Activated CD4-positive, alpha-beta T cell treated with anti-CD3 and anti-CD28 coated beads, Interleukin-2, amount 10 ng/mL, durations not matched to agents 24 days and 14 days (primary cell): Measurements from ENCODE around the gene CHRNB2. TPM values are rescaled to one million over a fixed set of nuclear protein-coding genes. Genes with fewer than 3 reads are reported as not detected.
A peak's percentile ranks its signal among the peaks of the same experiment; 100 is the strongest.

ENCODE experiments used
- DNase-seq: peaks from one replicate; pipeline ENCODE4 v3.0.0; 2022
- H3K27ac Mint-ChIP-seq: one replicate; pipeline ENCODE4 v1.8.0; 2022; ENCODE audit warnings: mild to moderate bottlenecking, mixed read lengths
- H3K27me3 Mint-ChIP-seq: one replicate; pipeline ENCODE4 v1.8.0; 2022; ENCODE audit warnings: mixed read lengths
- H3K36me3 Mint-ChIP-seq: one replicate; pipeline ENCODE4 v1.8.0; 2022; ENCODE audit warnings: low read depth, mild to moderate bottlenecking, mixed read lengths
- H3K4me1 Mint-ChIP-seq: one replicate; pipeline ENCODE4 v1.8.0; 2021; ENCODE audit warnings: mixed read lengths
- H3K4me3 Mint-ChIP-seq: one replicate; pipeline ENCODE4 v1.8.0; 2022; ENCODE audit warnings: mild to moderate bottlenecking, moderate library complexity, mixed read lengths
- H3K9me3 Mint-ChIP-seq: one replicate; pipeline ENCODE4 v1.8.0; 2021; ENCODE audit warnings: mixed read lengths
- intact Hi-C: fragments of 100-400 bp; cut with micrococcal nuclease; formaldehyde crosslinking; loops from one replicate; pipeline ENCODE4 v1.15.1; 2023
- total RNA-seq: library from RNA; stranded (reverse); gene quantifications from 2 replicates; pipeline ENCODE4 v1.2.3, GENCODE V29; 2022

The CHRNB2 gene
- total RNA-seq, 1 donor from 2014 or later, result 0.14 TPM

- intact Hi-C loops, result no loop called here
- no peaks in the 10 kb centered on the region for H3K27me3 Mint-ChIP-seq
These were observed 10.5 kb downstream of the CHRNB2 start for GRCh38 chr1:154578058-154578418.

DNA sequence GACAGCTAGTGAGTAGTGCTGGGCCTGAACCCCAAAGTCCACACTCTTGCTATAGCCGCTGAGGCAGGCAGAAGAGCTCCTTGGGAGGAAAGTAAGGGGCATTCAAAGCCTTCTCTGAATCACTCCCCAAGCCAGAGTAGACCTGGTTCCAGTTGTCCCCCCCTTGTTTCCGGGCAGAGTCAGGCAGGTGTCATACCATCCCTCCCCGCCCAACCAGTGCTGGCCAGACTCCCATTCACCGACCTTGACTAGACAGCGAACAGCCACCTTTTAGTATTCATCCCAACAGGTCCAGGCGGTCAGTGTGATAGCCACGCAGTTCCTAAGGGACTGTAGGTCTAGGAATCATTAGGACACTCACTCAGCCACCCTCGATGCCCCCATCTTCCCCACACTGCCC, 11.8 kb downstream of the CHRNB2 start:
- intact Hi-C loops, result no loop called here
- Mint-ChIP-seq H3K4me1 (peaks cover 4% of the 10 kb centered on the region), H3K27ac (peak overlapping the region; percentile 49), H3K4me3 (no peak overlapping the region), H3K36me3 (peaks cover 46% of the 10 kb centered on the region), H3K27me3 (no peaks in the 10 kb centered on the region), H3K9me3 (no peaks in the 10 kb centered on the region)
- no peak for DNase-seq

More at GRCh38 chr1:154578058-154578418, 10.5 kb downstream of the CHRNB2 start:
- no peaks in the 10 kb centered on the region for H3K4me1 Mint-ChIP-seq
- DNase-seq, result no peak
- H3K36me3 Mint-ChIP-seq, result peaks cover 35% of the 10 kb centered on the region
- H3K4me3 Mint-ChIP-seq, result no peak overlapping the region
- H3K27ac Mint-ChIP-seq, result no peak overlapping the region
- H3K9me3 Mint-ChIP-seq, result no peaks in the 10 kb centered on the region

- H3K36me3 Mint-ChIP-seq, result peaks cover 67% of the 10 kb centered on the region
- peaks cover 4% of the 10 kb centered on the region for H3K4me1 Mint-ChIP-seq
- H3K27me3 Mint-ChIP-seq, result no peaks in the 10 kb centered on the region
- H3K27ac Mint-ChIP-seq, result no peak overlapping the region
- intact Hi-C loops, result no loop called here
- no peak for DNase-seq
- H3K9me3 Mint-ChIP-seq, result no peaks in the 10 kb centered on the region
- no peak overlapping the region for H3K4me3 Mint-ChIP-seq
These were observed 14.2 kb downstream of the CHRNB2 start for GRCh38 chr1:154581766-154582165.

DNA sequence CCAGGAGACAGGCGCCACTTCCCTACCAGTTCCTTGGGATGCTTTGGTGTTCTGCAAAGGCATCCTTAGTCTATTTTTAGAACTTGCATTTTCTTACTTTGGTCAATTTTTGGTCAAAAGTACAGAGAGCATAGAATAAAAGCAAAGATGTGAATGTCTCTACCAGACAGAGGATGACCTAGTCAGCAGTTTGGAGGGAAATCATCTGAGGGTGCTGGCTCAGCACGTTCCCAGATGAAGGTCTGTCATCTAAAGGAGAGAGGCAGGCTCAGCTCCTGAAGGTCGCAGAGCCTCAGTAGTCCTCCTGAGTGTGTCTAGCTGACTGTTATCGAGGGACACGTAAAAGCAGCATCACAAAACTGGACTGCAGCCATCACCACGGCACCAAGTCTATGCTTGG, 15.3 kb downstream of the CHRNB2 start:
- DNase-seq, result no peak
- Mint-ChIP-seq H3K4me1 (peaks cover 5% of the 10 kb centered on the region), H3K27me3 (no peaks in the 10 kb centered on the region), H3K36me3 (peaks cover 78% of the 10 kb centered on the region), H3K27ac (no peak overlapping the region), H3K4me3 (no peak overlapping the region), H3K9me3 (no peaks in the 10 kb centered on the region)
- intact Hi-C loops, result no loop called here

GRCh38 chr1:154583773-154584172, 16.2 kb downstream of the CHRNB2 start:
- Mint-ChIP-seq H3K4me3 (no peak overlapping the region), H3K36me3 (peaks cover 81% of the 10 kb centered on the region), H3K27me3 (no peaks in the 10 kb centered on the region), H3K4me1 (peaks cover 5% of the 10 kb centered on the region), H3K27ac (no peak overlapping the region), H3K9me3 (no peaks in the 10 kb centered on the region)
- intact Hi-C loops, result no loop called here
- DNase-seq, result no peak

GRCh38 chr1:154584267-154584994, 16.9 kb downstream of the CHRNB2 start:
- no peak overlapping the region for H3K27ac Mint-ChIP-seq

GRCh38 chr1:154586231-154586630, 18.7 kb downstream of the CHRNB2 start:
- Mint-ChIP-seq H3K4me3 (no peak overlapping the region), H3K36me3 (peaks cover 86% of the 10 kb centered on the region), H3K27me3 (no peaks in the 10 kb centered on the region), H3K4me1 (peaks cover 13% of the 10 kb centered on the region), H3K27ac (peak overlapping the region; percentile 31), H3K9me3 (no peaks in the 10 kb centered on the region)
- intact Hi-C loops, result no loop called here
- no peak for DNase-seq

More at GRCh38 chr1:154584267-154584994, 16.9 kb downstream of the CHRNB2 start:
- H3K27me3 Mint-ChIP-seq, result no peaks in the 10 kb centered on the region
- no peak overlapping the region for H3K4me3 Mint-ChIP-seq
- intact Hi-C loops, result no loop called here
- DNase-seq, result no peak
- H3K36me3 Mint-ChIP-seq, result peaks cover 81% of the 10 kb centered on the region
- no peaks in the 10 kb centered on the region for H3K9me3 Mint-ChIP-seq
- H3K4me1 Mint-ChIP-seq, result peaks cover 5% of the 10 kb centered on the region

GRCh38 chr1:154586641-154587040, 19.1 kb downstream of the CHRNB2 start:
- no peak for DNase-seq
- H3K27me3 Mint-ChIP-seq, result no peaks in the 10 kb centered on the region
- intact Hi-C loops, result no loop called here
- H3K4me3 Mint-ChIP-seq, result no peak overlapping the region
- peaks cover 87% of the 10 kb centered on the region for H3K36me3 Mint-ChIP-seq
- peaks cover 13% of the 10 kb centered on the region for H3K4me1 Mint-ChIP-seq
- H3K27ac Mint-ChIP-seq, result peak overlapping the region; percentile 31
- H3K9me3 Mint-ChIP-seq, result no peaks in the 10 kb centered on the region

- Mint-ChIP-seq H3K9me3 (no peaks in the 10 kb centered on the region), H3K4me1 (peaks cover 20% of the 10 kb centered on the region), H3K36me3 (peaks cover 89% of the 10 kb centered on the region), H3K27me3 (no peaks in the 10 kb centered on the region), H3K27ac (peak overlapping the region; percentile 75), H3K4me3 (no peak overlapping the region)
- intact Hi-C loops, result no loop called here
- DNase-seq, result no peak
These were observed 22.2 kb downstream of the CHRNB2 start for GRCh38 chr1:154589780-154590179.

DNA sequence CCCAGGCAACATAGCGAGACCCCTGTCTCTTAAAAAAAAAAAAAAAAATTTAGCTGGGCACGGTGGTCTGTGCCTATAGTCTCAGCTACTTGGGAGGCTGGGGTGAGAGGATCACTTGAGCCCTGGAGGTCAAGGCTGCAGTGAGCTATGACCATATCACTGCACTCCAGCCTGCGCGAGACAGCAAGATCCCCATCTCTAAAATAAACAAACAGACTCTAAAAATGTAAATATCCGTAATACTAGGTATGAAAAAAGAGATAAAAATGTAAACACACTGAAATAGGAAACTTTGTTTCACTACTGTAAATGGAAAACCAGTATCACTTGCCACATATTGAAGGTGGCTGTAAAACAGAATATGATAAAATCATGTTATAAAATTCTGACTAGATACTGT, 23.2 kb downstream of the CHRNB2 start:
- Mint-ChIP-seq H3K36me3 (peaks cover 85% of the 10 kb centered on the region), H3K9me3 (no peaks in the 10 kb centered on the region), H3K27ac (no peak overlapping the region), H3K4me1 (peaks cover 20% of the 10 kb centered on the region), H3K4me3 (no peak overlapping the region), H3K27me3 (no peaks in the 10 kb centered on the region)
- no peak for DNase-seq
- intact Hi-C loops, result no loop called here

DNA sequence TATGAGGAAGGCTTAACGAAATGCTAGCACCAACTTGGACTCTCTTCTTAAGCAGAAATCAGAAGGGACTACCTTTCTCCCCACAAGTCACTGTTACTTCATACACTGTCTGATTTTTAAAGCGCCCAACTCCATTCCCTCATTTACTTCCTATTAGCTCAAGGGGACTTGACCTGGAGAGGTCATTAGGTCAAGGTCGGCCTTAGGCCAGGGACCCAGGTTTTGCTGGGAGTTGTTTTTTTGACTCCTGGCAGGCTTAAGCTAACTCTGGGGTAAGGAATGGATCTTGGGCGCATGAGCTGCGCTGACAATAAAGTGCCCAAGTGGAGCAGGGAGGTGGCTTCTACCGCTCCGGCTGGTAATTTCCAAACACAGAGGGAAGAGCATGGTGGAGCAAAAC, 23.6 kb downstream of the CHRNB2 start:
- peaks cover 84% of the 10 kb centered on the region for H3K36me3 Mint-ChIP-seq
- H3K27ac Mint-ChIP-seq, result no peak overlapping the region
- peaks cover 20% of the 10 kb centered on the region for H3K4me1 Mint-ChIP-seq
- no peak overlapping the region for H3K4me3 Mint-ChIP-seq
- no peaks in the 10 kb centered on the region for H3K9me3 Mint-ChIP-seq
- intact Hi-C loops, result no loop called here
- no peaks in the 10 kb centered on the region for H3K27me3 Mint-ChIP-seq
- DNase-seq, result no peak

- Mint-ChIP-seq H3K4me1 (peaks cover 26% of the 10 kb centered on the region), H3K27me3 (no peaks in the 10 kb centered on the region), H3K4me3 (no peak overlapping the region), H3K27ac (peak overlapping the region; percentile 69), H3K36me3 (peaks cover 81% of the 10 kb centered on the region), H3K9me3 (no peaks in the 10 kb centered on the region)
- no peak for DNase-seq
- intact Hi-C loops, result no loop called here
These were observed 25.8 kb downstream of the CHRNB2 start for GRCh38 chr1:154593390-154593789.

GRCh38 chr1:154594811-154595210, 27.2 kb downstream of the CHRNB2 start:
- H3K9me3 Mint-ChIP-seq, result no peaks in the 10 kb centered on the region
- intact Hi-C loops, result no loop called here
- no peak for DNase-seq
- no peak overlapping the region for H3K27ac Mint-ChIP-seq
- peaks cover 34% of the 10 kb centered on the region for H3K4me1 Mint-ChIP-seq
- peaks cover 80% of the 10 kb centered on the region for H3K36me3 Mint-ChIP-seq
- no peaks in the 10 kb centered on the region for H3K27me3 Mint-ChIP-seq
- H3K4me3 Mint-ChIP-seq, result no peak overlapping the region

DNA sequence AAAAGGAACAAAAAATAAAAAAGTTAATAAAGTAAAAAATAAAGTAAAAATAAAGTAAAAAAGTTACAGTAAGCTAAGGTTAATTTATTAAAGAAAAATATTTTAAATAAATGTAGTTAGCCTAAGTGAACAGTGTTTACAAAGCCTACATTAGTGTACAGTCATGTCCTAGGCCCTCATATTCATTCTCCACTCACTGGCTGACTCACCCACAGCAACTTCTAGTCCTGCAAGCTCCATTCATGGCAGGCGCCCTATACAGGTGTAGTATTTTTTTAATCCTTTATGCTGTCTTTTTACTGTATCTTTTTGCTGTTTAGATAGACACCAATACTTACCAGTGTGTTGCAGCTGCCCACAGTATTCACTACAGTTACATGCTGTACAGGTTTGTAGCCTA, 28.0 kb downstream of the CHRNB2 start:
- Mint-ChIP-seq H3K36me3 (peaks cover 82% of the 10 kb centered on the region), H3K4me1 (peaks cover 34% of the 10 kb centered on the region), H3K27me3 (no peaks in the 10 kb centered on the region), H3K9me3 (no peaks in the 10 kb centered on the region), H3K4me3 (no peak overlapping the region), H3K27ac (no peak overlapping the region)
- intact Hi-C loops, result no loop called here
- no peak for DNase-seq
